Suppressor macrophage (primary cell): ENCODE results near the gene GREB1.

Source experiments
- DNase-seq, 4 experiments: peaks; one replicate each; pipeline ENCODE4 v3.0.0-alpha.2; 2020 to 2022

The GREB1 gene

DNA sequence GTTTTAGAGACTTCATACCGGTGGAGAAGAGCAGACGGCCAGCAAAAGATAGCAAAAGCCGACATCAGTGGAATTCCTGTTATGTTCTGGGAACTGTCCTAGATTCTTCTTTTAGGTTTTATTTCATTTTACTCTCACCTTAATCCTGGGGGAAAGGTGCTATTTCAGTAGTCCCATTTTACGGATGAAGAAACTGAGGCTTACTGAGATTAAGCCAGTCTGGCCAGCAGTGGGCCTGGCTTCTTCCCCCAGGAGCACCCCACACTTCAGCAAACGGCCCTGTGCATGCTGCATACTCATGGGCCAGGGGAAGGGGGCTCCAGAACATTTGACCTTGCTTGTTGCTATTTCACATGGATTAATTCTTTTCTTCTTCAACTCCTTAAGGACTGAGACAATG is 79.5 kb downstream of the GREB1 start:
- DNase-seq, result no peak

DNA sequence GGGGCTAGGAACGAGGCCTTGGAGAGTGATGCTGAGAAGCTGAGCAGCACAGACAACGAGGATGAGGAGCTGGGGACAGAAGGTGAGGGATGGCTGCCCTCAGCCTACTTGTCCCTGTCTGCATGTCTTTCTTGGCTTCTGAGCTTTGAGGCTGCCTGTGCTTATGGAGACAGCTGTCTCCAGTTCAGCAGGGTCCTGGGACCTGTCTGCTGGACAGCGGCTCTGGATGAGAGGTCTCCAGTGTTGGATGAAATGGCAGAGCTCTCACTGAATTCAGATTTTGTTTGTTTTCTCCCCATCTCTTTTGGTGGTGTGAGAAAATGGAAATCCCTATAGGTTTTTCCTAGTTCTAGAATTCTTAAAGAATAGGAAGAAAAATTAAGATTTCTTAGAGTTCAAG is 81.4 kb downstream of the GREB1 start:
- no peak for DNase-seq

DNA sequence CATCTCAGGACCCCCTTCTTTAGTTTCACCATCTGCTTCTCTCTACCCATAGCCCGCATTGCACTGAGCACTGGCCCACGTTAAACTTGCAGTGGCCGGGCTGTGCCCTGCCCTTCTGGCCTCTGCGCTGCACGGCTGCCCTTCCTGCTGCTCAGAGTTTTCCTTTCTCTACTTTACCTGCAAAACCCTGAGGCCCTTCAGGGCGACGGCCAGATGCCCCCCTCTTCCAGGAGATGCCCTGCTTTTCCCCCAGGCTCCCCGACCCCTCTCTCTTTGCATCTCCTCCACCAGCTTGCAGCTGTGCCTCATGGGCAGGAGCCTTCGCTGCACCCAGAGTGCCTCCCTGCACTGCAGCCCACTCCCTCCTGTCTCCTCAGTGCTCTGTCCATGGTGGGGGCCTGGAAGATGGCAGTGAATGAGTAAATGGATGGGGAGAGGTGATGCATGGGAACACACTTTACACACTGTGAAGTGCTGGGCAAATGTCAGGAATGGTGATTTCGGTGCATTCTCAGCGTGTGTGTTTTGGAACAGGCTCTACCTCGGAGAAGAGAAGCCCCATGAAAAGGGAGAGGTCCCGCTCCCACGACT is 82.3 kb downstream of the GREB1 start:
- no peak for DNase-seq

DNA sequence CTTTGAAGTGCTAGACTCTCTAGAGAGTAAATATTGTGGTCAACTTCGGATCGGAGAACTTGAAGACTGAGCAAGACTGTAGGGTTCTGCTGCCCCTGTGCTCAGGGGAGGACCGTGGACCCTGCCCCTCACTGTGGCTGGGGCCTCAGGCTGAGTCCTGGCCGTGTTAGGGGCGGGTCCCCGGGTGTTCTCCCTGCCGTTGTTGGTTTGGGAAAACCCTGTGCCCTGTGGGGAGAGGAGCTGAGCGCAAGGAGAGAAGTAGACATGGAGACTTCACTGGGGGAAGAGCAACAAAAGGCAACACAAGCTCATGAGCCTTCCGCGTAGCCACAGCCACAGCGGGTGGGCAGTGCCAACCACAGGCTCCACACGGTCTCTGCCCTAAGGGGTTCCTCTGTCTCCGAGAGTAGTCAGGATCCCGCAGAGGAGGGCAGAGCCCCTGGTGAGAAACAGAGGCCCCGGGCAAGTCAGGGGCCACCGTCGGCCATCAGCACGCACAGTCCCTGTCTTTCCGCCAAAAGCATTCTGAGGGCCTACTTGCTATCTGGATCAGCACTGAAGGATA is 83.1 kb downstream of the GREB1 start:
- DNase-seq, result no peak

DNA sequence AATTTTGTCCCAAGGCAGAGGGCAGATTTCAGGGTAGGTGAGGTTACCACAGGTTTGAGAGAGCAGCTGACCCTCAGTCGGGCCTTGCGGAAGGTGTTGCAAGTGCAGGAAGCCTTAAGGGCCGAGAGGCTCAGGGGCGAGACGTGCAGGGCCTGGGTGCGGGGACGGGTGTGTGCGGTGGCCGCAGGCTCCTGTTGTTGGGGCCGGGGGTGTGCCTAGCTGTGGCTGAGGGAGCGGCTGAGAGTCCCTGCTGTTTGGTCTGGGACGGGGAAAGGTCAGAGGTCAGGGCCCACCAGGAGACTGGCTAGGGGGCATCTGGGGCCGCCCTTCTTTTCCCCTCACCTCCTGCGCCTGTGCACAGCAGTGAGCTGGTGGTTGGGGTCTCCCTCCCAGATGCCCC is 83.7 kb downstream of the GREB1 start:
- DNase-seq, result no peak

DNA sequence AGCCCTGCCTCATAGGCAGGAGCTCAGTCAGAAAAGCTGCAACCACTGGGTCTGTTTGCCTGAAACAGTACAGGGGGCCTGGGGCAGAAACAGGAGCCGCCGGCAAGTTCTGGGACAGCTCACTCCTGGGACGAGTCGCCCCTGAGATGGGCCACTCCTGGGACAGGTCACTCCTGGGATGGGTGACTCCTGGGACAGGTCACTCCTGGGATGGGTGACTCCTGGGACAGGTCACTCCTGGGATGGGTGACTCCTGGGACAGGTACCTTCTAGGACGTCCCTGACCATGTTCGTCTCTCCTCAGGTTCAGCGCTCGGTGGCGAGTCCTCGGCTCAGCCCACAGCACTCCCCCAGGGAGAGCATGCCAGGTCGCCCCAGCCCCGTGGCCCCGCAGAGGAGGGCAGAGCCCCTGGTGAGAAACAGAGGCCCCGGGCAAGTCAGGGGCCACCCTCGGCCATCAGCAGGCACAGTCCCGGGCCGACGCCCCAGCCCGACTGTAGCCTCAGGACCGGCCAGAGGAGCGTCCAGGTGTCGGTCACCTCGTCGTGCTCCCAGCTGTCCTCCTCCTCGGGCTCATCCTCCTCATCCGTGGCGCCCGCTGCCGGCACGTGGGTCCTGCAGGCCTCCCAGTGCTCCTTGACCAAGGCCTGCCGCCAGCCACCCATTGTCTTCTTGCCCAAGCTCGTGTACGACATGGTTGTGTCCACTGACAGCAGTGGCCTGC is 84.3 kb downstream of the GREB1 start:
- DNase-seq, result no peak

DNA sequence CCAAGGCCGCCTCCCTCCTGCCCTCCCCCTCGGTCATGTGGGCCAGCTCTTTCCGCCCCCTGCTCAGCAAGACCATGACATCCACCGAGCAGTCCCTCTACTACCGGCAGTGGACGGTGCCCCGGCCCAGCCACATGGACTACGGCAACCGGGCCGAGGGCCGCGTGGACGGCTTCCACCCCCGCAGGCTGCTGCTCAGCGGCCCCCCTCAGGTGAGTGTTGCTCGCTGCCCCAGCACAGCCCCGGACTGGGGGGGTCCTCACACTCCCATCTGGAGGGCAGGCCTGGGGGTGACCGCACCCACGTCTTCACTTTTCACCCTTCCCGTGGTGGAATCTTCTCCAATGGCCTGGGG is 84.8 kb downstream of the GREB1 start:
- no peak for DNase-seq

DNA sequence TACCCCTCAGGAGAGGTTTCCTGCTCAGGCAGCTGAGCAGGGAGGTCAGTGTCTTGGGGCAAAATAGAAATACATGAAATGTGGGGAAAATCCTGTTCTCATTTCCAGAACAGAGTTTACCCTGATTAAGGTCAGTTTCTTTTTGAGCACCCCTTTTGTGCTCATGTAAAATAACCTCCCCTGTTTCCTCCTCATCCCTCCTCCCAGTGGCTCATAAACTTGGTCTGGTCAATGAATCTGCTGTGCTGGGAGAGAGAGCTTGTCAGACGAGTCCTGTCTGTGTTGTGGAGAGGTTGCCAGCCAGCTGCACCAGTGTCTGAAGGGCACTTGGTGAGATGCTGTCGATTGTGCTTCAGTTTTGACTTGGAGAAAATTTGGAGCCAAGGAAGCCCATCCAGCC is 87.6 kb downstream of the GREB1 start:
- no peak for DNase-seq

DNA sequence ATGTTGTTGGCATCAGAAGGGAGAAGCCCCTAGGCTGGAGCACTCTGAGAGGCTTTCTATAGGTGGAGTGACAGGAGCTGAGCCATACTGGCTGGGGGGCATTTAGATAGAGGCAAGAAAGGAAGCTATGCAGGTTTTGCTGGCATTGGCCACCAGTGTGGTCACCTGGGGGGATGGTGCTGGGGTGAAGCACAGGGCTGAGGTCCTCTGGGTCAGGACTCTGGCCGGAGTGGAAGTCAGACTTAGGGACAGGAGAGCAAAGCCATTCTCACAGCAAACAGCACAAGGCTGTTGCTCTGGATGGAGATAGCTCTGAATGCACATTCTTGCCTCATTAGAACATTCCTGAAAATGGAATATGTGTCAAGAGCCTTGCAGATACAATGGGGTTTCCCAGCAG is 88.8 kb downstream of the GREB1 start:
- no peak for DNase-seq

DNA sequence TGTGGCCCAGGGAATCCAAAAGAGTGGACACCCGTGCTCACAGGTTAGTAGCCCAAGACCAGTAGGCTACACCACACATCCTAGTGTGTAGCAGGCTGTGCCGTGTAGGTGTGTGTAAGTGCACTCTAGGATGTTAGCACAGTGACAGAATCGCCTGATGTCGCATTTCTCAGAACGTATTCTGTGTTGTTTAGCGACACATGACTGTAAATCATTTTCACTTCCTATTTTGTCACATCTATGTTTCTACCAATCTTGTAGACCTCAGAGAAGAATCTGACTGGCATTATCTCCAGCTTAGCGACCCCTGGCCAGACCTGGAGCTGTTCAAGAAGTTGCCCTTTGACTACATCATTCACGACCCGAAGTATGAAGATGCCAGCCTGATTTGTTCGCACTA is 91.0 kb downstream of the GREB1 start:
- peak in 2 of 4 experiments; percentile 6 to 14 for DNase-seq

DNA sequence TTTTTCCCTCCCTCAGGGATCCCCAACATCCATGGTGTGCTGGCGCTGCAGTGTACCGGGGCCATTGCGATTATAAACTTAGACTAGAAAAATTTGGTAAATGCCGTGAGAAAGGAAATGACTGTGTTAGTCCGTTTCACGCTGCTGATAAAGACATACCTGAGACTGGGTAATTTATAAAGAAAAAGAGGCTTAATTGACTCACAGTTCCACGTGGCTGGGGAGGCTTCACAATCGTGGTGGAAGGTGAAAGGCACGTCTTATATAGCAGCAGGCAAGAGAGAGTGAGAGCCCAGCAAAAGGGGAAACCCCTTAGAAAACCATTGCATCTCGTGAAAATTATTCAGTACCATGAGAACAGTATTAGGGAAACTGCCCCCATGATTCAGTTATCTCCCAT is 91.8 kb downstream of the GREB1 start:
- no peak for DNase-seq

DNA sequence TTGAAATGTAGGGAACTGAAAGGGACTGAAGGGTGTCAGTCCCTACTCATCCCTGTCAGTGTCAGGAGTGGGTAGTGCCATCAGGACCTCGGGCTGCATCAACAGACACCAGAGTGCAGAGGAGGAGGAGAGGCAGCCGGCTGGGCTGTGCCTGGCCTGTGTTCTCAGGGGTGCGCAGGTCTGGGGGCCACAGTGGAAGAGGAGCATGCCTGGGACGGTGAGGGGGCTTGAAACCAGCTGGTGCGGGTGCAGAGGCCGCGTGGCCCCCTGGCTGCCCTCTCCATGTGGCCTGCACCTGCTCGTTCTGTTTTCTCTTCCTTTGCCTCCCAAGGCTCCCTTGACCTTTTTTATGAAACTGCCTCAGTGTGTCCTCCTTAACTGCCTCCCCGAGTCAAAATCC is 94.8 kb downstream of the GREB1 start:
- no peak for DNase-seq

DNA sequence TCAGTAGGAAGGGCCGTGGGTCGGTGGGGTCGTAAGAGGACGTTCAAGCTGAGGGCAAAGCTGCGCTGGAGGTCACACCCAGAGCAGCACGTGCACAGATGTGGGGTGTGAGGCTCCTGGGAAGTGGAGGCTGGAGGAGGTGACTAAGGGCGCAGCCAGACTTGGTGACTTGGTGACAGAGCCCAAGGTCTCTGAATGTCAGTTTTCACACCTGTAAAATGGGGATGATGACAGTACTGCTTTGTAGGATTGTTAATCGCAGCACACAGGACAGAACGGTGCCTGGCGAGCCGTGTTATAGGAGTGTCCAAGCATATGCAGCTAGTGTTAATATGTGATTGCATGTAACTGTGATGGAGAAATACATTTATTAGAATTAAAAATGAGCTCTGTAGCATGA is 95.4 kb downstream of the GREB1 start:
- DNase-seq, result no peak

DNA sequence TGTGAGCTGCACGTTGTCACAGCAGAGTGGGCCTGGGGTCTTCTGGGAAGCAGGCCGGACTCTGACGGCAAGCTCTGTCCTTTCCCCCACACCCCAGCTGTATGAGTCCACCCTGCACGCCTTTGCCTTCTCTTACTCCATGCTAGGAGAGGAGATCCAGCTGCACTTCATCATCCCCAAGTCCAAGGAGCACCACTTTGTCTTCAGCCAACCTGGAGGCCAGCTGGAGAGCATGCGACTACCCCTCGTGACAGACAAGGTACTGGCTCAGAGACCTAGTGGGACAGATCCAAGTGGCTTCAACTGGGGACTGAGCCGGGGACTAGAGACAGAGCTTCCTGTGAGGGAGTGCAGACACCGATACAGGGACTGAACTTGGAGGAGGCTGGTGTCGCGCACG is 96.0 kb downstream of the GREB1 start:
- DNase-seq, result no peak

DNA sequence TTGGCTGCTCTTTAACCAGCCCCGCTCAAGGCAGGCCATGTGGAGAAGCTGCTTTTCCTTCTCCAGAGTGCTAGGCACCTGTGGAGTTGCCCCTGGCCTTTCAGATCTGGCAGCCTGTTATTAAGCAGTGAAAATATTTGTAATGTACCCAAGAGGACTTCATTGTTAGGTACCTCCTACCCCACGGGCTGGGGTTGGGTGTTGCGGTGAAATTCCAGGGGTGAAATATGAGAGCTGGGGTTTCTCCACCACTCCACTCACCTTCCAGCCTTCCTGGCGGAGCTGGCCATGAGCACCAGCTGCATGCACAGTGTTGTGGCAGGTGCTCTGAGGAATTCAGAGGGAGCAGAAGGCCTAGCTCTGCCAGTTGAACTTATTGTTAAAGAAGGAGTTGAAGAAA is 97.0 kb downstream of the GREB1 start:
- DNase-seq, result no peak

DNA sequence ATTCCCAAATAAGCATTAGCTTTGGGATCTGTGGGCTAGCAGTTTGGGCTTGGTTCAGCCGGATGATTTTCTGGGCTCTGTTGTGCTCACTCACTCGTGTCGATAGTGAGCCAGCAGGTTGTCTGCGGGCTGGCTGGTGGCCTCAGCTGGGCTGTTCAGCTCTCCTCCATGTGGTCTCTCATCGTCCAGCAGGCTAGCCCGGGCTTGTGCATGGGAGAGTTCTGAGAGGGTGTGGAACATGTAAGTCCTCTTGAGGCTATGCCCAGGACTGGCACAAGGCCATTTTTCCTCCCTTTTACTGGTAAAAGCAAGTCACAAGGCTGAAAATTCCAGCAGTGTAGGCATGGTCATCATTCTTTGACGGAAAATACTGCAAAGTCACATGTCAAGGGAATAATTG is 97.6 kb downstream of the GREB1 start:
- no peak for DNase-seq

DNA sequence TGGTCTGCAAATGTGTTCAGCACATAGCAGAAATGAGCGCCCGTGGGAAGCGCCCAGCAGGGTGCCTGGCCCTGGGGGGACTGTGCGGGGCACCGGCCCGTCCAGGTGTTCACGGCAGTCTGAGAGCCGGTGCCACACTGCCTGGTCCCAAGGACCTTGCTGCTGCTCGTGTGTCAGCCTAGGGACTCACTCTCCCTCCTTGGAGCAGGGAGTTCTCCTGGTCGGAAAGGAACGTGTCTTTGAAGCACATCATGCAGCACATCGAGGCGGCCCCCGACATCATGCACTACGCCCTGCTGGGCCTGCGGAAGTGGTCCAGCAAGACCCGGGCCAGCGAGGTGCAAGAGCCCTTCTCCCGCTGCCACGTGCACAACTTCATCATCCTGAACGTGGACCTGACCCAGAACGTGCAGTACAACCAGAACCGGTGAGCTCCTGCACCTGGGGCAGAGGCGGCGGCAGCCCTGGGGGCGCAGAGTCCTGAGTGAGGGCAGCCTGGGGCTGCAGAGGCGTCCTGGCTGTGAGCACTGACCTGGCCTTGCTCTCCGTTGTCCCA is 100.2 kb downstream of the GREB1 start:
- no peak for DNase-seq

DNA sequence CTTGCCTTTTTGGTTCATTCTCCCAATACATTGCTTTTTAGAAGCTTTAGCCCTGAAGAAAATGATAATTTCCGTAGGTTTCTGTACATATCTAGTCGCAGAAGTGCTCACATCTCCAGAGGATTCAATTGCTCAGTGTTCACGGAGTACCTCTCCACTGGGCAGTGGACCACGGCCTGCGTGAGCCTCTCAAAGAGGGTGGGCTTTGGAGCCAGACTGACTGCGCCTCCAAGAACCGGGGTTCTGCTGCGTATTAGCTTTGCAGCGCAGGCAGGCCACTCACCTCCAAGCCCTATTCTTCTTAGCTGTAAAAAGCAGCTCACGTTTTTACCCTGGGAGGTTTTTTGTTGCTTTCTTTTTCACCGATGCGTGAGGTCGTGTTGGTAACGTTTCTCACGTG is 100.7 kb downstream of the GREB1 start:
- no peak for DNase-seq

DNA sequence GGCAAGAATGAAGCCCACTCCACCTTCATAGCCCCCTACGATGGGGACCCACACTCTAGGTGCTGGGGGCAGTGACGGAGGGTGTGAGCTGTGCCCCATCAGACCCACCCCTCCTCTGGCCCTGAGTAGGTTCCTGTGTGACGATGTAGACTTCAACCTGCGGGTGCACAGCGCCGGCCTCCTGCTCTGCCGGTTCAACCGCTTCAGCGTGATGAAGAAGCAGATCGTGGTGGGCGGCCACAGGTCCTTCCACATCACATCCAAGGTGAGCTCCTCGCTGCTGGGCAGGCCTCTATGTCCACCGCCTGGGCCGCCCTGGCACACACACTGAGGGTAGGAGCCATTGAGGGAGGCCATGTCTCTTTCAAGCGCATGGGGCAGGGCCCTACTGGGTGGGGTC is 101.3 kb downstream of the GREB1 start:
- DNase-seq, result no peak

DNA sequence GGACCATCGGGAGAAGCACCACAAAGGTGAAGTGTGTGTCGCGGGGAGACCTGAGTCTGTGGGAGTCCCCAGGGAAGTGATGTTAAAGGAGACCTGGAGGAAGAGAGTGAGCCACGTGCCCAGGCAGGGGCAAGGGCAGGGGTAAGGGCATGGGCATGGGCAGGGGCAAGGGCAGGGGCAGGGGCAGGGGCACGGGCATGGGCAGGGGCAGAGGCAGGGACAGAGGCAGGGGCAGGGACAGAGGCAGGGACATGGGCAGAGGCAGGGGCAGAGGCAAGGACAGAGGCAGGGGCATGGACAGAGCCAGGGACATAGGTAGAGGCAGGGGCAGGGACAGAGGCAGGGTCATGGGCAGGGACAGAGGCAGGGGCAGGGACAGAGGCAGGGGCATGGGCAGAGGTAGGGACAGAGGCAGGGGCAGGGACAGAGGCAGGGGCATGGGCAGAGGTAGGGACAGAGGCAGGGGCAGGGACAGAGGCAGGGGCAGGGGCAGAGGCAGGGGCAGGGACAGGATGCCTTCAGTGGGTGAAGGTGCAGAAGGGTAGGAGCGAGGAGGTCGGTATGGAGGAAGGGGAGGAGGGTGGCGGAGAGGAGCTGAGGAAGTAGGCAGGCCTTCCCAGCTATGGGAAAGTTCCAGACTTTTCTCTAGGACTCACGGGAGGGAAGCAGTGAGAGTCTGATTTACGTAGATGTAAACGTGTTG is 102.9 kb downstream of the GREB1 start:
- DNase-seq, result no peak

DNA sequence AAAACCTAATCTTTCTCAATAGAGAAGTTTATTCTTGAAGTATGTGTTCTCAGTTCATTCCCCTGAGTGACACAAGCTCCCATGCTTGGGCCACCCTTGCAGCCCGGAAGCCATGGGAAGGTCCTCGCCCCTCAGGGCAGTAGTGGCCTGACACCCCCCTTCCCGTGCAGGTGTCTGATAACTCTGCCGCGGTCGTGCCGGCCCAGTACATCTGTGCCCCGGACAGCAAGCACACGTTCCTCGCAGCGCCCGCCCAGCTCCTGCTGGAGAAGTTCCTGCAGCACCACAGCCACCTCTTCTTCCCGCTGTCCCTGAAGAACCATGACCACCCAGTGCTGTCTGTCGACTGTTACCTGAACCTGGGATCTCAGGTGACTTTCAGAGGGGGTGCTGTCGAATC is 103.7 kb downstream of the GREB1 start:
- DNase-seq, result no peak

DNA sequence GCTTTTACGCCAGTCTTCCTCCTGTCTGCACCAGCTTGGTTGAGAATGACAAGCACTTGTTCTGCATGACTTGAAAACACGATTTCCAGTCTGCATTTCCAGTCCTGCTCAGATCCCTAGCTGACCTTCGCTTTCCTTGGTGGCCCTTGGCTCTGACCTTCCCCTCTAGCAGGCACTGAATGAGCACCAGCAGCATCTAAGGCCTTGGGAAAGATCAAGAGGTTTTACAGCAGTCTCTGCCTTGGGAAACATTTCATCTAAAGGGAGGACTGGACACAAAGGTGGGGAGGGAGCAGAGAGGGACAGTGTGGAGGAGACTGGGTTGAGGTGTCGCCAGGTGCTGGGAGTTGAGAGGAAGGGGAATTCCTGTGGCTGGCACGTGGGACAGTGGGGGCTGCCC is 105.7 kb downstream of the GREB1 start:
- no peak for DNase-seq

DNA sequence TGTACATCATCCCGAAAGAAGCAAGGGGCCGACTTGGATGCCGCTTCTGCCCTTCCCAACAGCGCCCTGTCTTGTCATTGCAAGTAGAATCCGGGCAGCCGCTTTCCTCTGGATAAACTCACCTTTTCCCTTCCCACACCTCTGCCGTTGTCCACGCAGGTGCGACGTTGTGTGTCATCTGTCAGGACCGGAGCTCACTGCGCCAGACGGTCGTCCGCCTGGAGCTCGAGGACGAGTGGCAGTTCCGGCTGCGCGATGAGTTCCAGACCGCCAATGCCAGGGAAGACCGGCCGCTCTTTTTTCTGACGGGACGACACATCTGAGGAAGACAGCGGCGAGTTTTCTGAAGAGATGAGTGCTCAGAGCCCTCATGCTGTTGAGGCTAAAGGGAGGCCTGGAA is 106.3 kb downstream of the GREB1 start:
- no peak for DNase-seq

DNA sequence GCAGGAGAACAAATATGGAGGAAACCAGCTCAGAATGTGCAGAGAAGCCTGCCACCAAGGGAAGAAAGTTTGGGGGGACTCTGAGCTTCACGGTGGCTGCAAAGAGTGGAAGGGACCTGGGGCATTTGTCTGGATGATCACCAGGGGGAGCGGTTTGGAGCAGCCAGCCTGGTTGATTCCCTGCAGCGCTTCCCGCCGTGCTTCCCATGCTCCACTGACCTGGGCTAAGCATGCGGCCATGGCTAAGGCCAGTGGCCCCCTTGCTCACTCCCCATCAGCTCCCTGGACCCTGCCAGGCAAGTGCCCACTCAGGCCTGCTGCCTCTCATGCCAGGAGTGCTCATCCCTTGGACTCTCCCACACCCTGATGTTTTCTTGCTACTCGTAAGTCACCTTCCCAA is 109.1 kb downstream of the GREB1 start:
- DNase-seq, result no peak
